K562 treated with DMSO at 1 percent for 24 hours (cell line): ENCODE data around the gene UMODL1. TPM values are rescaled to one million over a fixed set of nuclear protein-coding genes. Genes with fewer than 3 reads are reported as not detected.

ENCODE experiments used
- total RNA-seq: library from RNA; unstranded; fragments of 300-600 nt; gene quantifications from 2 replicates; pipeline ENCODE4 v1.2.3, GENCODE V29; 2022; ENCODE audit warnings: low read depth; ENCODE audit not compliant: insufficient read depth

The UMODL1 gene
- total RNA-seq, result not detected in 2 replicates

DNA sequence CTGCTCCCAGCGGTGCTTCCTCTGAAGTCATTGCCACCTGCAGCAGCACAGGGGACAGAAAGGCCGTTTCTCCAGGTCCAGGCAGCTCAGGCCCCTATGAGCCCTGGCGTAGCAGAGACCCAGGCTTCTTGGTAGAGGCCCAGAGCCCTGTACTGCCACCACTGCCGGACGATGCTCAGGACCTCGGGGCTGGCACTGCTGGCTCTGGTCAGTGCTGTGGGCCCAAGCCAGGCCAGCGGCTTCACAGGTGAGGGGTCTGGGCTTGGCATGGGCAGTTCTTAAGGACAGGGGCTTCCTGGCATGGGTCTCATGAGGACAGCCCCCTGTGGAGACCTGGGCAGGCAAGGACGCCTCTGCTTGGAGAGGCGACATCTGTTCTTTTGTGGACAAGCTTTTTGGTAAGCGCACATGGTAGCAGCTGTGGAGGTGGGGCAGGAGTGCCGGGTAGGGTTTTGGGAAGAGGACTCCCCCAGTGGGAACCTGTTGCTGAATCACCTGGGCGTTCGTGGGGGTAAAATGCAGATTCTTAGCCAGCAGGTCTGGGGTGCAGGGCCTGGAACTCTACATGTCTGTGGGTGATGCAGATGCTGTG is at the start of gene UMODL1:
Gene UMODL1 (plus strand): TSS at position 172 of the 592 bp plus-strand sequence. CDS start 0 bp downstream, at position 172.

Other genes starting within 250 kb of the UMODL1 start
- gene PRDM15, start 192.0 kb upstream of the UMODL1 start, total RNA-seq, result 4.4 and 5.3 TPM in 2 replicates
- gene C2CD2, start 117.3 kb upstream of the UMODL1 start, total RNA-seq, result 5.6 and 13.8 TPM in 2 replicates
- gene ZBTB21, start 61.0 kb upstream of the UMODL1 start, total RNA-seq, result 8.1 and 9.5 TPM in 2 replicates
- gene ABCG1, start 147.8 kb downstream of the UMODL1 start, total RNA-seq, result not detected in 2 replicates
- gene TFF3, start 244.1 kb downstream of the UMODL1 start, total RNA-seq, result not detected in 2 replicates